H1 (cell line): ENCODE data around the gene FOXI1. TPM values are rescaled to one million over a fixed set of nuclear protein-coding genes. Genes with fewer than 3 reads are reported as not detected.

Experiments
- ASH2L ChIP-seq: fragments of 200-600, 300-600 bp; sonication (generic); IDR thresholded peaks from one replicate; pipeline ENCODE4 v1.7.1; 2017; ENCODE audit warnings: low read length
- MAFK ChIP-seq: IDR thresholded peaks from 2 replicates; pipeline ENCODE4 v1.6.1; 2012; ENCODE audit warnings: low read depth, mild to moderate bottlenecking, improper control_type of control experiment, low read length
- POLR2AphosphoS5 ChIP-seq: IDR thresholded peaks from 2 replicates; pipeline ENCODE4 v1.6.1; 2011; ENCODE audit warnings: low read depth, low read length
- SIRT6 ChIP-seq: IDR thresholded peaks from one replicate; pipeline ENCODE4 v1.7.1; 2012; ENCODE audit warnings: low read length, inconsistent platforms
- SUZ12 ChIP-seq: fragments of 200-600 bp; sonication (generic); IDR thresholded peaks from 2 replicates; pipeline ENCODE4 v1.6.1; 2012; ENCODE audit warnings: mild to moderate bottlenecking, inconsistent platforms, low read length, moderate library complexity, mixed read lengths
- TBP ChIP-seq: IDR thresholded peaks from 2 replicates; pipeline ENCODE4 v1.6.1; 2011; ENCODE audit warnings: low read depth, low read length, improper control_type of control experiment
- TEAD4 ChIP-seq: IDR thresholded peaks from 2 replicates; pipeline ENCODE4 v1.6.1; 2012; ENCODE audit warnings: low read depth, low read length, inconsistent platforms, mixed read lengths
- polyA plus RNA-seq, 7 experiments: library from polyadenylated mRNA; depleted of rRNA in 3 of 7; stranded (reverse) in 5 of 7; unstranded in 2 of 7; fragments of >200 nt in 5 of 7; fragments of 200-250 nt in 2 of 7; gene quantifications; 1 replicate in 5 of 7; 2 replicates in 1 of 7; 4 replicates in 1 of 7; pipeline versions ENCODE4 v1.2.1 to v1.2.3, GENCODE V29; 2011 to 2013; ENCODE audit warnings: missing spikeins in 2 of 7, mixed read lengths in 2 of 7
- total RNA-seq: library from RNA; stranded (reverse); fragmentation: NEBNext Ultra II Directional; extraction: Animal tissue kit (Norgen Biotek cat#: 25700); gene quantifications from 2 replicates; pipeline ENCODE4 v1.2.1, GENCODE V29; 2021
- TF ChIP-seq, protein P1 (sequence below), 3 experiments: IDR thresholded peaks; 1 replicate in 2 of 3; 2 replicates in 1 of 3; pipeline versions ENCODE4 v1.5.1 to v1.6.1; 2011; ENCODE audit warnings: low read length in 3 of 3, mild to moderate bottlenecking in 3 of 3, inconsistent platforms in 2 of 3, low read depth in 1 of 3, moderate library complexity in 1 of 3; ENCODE audit not compliant: insufficient read depth in 1 of 3; ENCODE audit errors: control extremely low read depth in 1 of 3

Gene FOXI1
- total and polyA plus RNA-seq, 2 of the 8 experiments (the other 6 are each of a cell fraction or from before 2014, with no cell fraction given), result not detected

- TF ChIP-seq, protein P1, sequence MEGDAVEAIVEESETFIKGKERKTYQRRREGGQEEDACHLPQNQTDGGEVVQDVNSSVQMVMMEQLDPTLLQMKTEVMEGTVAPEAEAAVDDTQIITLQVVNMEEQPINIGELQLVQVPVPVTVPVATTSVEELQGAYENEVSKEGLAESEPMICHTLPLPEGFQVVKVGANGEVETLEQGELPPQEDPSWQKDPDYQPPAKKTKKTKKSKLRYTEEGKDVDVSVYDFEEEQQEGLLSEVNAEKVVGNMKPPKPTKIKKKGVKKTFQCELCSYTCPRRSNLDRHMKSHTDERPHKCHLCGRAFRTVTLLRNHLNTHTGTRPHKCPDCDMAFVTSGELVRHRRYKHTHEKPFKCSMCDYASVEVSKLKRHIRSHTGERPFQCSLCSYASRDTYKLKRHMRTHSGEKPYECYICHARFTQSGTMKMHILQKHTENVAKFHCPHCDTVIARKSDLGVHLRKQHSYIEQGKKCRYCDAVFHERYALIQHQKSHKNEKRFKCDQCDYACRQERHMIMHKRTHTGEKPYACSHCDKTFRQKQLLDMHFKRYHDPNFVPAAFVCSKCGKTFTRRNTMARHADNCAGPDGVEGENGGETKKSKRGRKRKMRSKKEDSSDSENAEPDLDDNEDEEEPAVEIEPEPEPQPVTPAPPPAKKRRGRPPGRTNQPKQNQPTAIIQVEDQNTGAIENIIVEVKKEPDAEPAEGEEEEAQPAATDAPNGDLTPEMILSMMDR (IDR thresholded peaks at IDR 0.05; ENCODE audit: control extremely low read depth in 1 of 3, insufficient read depth in 1 of 3, low read depth in 1 of 3, low read length in 3 of 3), result peak; percentile 74 to 82 (median 81)
- TF ChIP-seq TEAD4 (no peak), SUZ12 (no peak), SIRT6 (no peak), TBP (no peak), MAFK (no peak), POLR2AphosphoS5 (no peak), ASH2L (no peak)
- TF ChIP-seq, all 59 proteins: peak for 6
Measured at GRCh38 chr5:170070556-170071412, 34.9 kb upstream of the FOXI1 start (continued).
